ENCODE measurements around the gene MRPL34. TPM values are rescaled to one million over a fixed set of nuclear protein-coding genes. Genes with fewer than 3 reads are reported as not detected.

Gene MRPL34
- total RNA-seq (100 to 1,000 TPM; 131 to 180 (median 164) TPM), polyA plus RNA-seq (321 TPM)
- long read RNA-seq, donor 1, transcript MRPL34-201 (2 exons, 968 nt) = major isoform, 123 of 131 reads
- long read RNA-seq, donor 1, partial matches to known transcripts = 6 of 131 reads
- long read RNA-seq, donor 1, other reads (novel, unspliced or antisense) = 1 of 131 reads
- long read RNA-seq, donor 2, transcript MRPL34-201 (2 exons, 968 nt) = major isoform, 79 of 83 reads
- long read RNA-seq, donor 2, partial matches to known transcripts = 2 of 83 reads
- long read RNA-seq, donor 2, other reads (novel, unspliced or antisense) = 1 of 83 reads
- long read RNA-seq, donor 3, transcript MRPL34-201 (2 exons, 968 nt) = major isoform, 40 of 47 reads
- long read RNA-seq, donor 3, partial matches to known transcripts = 0 of 47 reads
- long read RNA-seq, donor 3, other reads (novel, unspliced or antisense) = 6 of 47 reads
- long read RNA-seq, donor 4, transcript MRPL34-201 (2 exons, 968 nt) = major isoform, 57 of 61 reads
- long read RNA-seq, donor 4, partial matches to known transcripts = 0 of 61 reads
- long read RNA-seq, donor 4, other reads (novel, unspliced or antisense) = 4 of 61 reads

DNA sequence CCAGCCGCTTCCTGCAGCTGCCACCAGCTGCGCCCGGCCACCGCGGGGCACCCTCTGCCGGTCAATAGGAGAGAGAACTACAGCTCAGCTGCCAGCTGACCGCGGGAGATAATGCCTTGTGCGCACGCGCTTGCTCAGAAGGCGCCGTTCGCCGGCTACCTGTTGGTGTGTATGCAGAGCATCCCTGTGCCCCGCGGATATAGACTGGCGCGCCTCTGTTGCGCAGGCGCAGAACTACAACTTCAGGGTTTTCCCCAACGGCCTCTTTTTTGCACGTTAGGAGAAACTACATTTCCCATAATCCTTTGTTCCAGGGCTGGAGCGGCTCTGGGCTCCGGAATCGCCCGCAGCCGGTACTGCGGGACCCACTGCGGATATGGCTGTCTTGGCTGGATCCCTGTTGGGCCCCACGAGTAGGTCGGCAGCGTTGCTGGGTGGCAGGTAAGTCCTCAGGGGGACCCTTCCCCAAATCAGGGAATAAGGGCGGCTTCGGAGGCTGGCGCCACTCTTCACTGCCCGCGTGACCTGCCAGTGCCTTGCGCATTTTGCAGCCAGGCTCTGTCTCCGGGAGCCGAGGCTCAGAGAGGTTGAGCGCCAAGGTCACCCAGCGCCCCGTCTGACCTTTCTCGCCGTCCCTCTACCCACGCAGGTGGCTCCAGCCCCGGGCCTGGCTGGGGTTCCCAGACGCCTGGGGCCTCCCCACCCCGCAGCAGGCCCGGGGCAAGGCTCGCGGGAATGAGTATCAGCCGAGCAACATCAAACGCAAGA is at the start of gene MRPL34:
Gene MRPL34, plus strand, starts transcription at position 356 of the 768 bp plus-strand sequence. Its CDS starts 21 bp downstream, at position 377.
- H3K9me3 ChIP-seq (ENCODE audit: control insufficient read depth, low read length) = no peaks in the 10 kb centered on the region
- DNase-seq (peak; percentile 94 to 98 (median 97)), ATAC-seq (peak; percentile 71)
- no peaks in the 10 kb centered on the region for H3K4me1 ChIP-seq (ENCODE audit: control insufficient read depth, insufficient read depth, low read length)
- WGBS = under 1% methylated on average over 55 of the region's 55 CpGs
- peak within 1 kb of the TSS; percentile 86 for H3K27ac ChIP-seq (ENCODE audit: low read length)
- peak within 1 kb of the TSS; percentile 44 for H3K4me3 ChIP-seq (ENCODE audit: low read length)
- intact Hi-C loops (cut with DNase I) = no loop called here
- no peaks in the 10 kb centered on the region for H3K27me3 ChIP-seq (ENCODE audit: control insufficient read depth, insufficient read depth)

DNA sequence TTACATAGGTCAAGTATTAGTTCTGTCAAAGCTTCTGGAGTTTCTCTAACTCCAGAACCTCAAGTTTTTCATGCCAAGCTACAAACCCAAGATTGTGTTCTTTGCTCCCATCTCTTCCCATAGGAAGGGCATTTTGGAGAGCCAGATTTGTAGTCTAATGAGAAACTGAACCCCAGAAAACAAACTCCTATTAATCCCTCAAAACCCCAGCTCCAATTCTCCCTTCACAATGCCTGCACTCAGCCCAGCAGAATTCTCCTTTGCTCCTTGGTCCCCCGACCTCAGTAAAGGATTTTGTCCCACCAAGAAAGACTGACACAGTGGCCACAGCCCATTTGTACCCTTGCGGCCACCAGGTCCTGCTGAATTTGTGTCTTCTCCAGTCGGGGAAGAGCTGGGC is 49.5 kb upstream of the MRPL34 start:
- Histone ChIP-seq H3K27me3 (ENCODE audit: control insufficient read depth, insufficient read depth) (no peaks in the 10 kb centered on the region), H3K4me3 (ENCODE audit: low read length) (no peak overlapping the region), H3K9me3 (ENCODE audit: control insufficient read depth, low read length) (no peaks in the 10 kb centered on the region), H3K4me1 (ENCODE audit: control insufficient read depth, insufficient read depth, low read length) (no peaks in the 10 kb centered on the region), H3K27ac (ENCODE audit: low read length) (no peak overlapping the region)
- DNase-seq (no peak), ATAC-seq (no peak)
- WGBS = 85% methylated on average over 3 of the region's 3 CpGs
- intact Hi-C loops (cut with DNase I) = no loop called here

DNA sequence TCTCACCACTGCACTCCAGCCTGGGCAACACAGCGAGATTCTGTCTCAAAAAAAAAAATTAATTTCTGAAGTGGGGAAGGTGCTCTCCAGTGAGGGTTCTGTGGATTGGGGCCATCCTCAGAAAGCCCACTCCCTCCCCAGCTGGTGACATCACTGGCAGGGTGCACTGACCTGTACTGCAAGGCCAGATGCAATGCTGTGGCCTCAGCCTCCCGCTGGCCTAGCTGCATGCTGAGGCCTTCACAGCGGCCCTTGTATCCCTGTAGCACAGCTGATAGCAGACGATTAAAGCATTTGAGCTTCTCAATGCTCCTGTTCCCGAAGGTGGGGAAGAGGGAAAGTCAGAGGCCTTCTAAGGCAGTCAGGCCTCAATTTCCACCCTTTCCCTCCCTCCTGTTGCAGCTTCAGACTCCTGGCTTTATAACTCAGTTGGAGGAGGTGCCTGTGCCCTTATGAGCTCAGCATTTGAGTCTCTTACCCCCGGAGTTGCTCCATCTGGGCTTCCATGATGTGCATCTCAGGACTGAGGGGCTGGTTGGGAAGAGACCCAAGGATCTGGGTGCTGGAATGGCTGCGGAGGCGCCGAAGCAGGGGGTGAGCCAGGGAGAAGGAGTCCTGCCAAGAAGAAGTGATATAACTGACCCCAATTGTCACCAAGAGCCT is 46.4 kb upstream of the MRPL34 start:
- H3K4me3 ChIP-seq (ENCODE audit: low read length) = no peak overlapping the region
- WGBS = 91% methylated on average over 9 of the region's 9 CpGs
- peak in 1 of 3 donors; percentile 16 for DNase-seq
- intact Hi-C loops (cut with DNase I) = no loop called here
- ATAC-seq = no peak
- H3K4me1 ChIP-seq (ENCODE audit: control insufficient read depth, insufficient read depth, low read length) = no peaks in the 10 kb centered on the region
- H3K27ac ChIP-seq (ENCODE audit: low read length) = no peak overlapping the region
- no peaks in the 10 kb centered on the region for H3K9me3 ChIP-seq (ENCODE audit: control insufficient read depth, low read length)
- H3K27me3 ChIP-seq (ENCODE audit: control insufficient read depth, insufficient read depth) = no peaks in the 10 kb centered on the region

DNA sequence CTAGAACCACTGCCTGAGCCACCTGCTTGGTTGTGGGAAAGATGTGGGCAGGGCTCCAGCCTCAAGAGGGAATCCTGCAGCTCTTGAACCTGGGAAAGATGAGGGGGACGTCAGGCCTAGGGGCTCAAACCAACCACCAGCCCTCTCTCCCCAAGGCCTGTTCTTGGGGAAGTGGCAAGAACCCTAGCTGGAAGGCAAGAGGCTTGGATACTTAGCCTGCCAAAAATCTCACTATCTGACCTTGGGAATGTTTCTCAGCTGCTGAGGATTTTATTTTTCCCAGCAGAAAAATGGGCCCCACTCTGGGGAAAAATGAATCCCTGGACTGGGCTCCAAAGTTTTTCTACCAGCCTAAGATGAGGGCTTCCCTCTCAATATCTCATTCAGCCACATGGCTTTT is 45.7 kb upstream of the MRPL34 start:
- DNase-seq (peak in 1 of 3 donors; percentile 10), ATAC-seq (no peak)
- no peaks in the 10 kb centered on the region for H3K27me3 ChIP-seq (ENCODE audit: control insufficient read depth, insufficient read depth)
- 53% methylated on average over 1 of the region's 1 CpG for WGBS
- no peaks in the 10 kb centered on the region for H3K4me1 ChIP-seq (ENCODE audit: control insufficient read depth, insufficient read depth, low read length)
- intact Hi-C loops (cut with DNase I) = no loop called here
- no peaks in the 10 kb centered on the region for H3K9me3 ChIP-seq (ENCODE audit: control insufficient read depth, low read length)
- H3K27ac ChIP-seq (ENCODE audit: low read length) = no peak overlapping the region
- no peak overlapping the region for H3K4me3 ChIP-seq (ENCODE audit: low read length)

DNA sequence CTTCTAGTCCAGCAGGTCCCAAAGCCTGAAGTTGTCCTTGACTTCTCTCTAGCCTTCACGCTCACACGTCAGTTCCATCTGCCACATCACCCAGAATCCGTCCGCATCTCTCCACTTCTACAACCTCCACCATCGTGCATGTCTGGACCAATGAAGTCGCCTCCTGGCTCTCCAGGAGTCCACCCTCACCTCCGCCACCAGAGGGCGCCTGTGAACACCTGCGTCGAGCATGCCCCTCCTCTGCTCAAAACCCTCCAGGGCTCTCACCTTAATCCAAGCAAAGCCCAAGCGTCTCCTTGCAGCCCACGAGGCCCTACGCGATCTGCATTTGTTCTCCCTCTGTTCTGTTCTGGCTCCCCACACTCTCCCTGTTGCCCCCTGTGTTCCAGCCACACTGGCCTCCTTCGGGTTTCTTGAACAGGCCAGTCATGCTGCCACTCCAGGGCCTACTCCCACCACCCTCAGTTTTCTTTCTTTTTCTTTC is 44.8 kb upstream of the MRPL34 start:
- no peaks in the 10 kb centered on the region for H3K4me1 ChIP-seq (ENCODE audit: control insufficient read depth, insufficient read depth, low read length)
- no peaks in the 10 kb centered on the region for H3K27me3 ChIP-seq (ENCODE audit: control insufficient read depth, insufficient read depth)
- 25% methylated on average over 15 of the region's 15 CpGs for WGBS
- no peak overlapping the region for H3K4me3 ChIP-seq (ENCODE audit: low read length)
- DNase-seq = peak; percentile 80 to 91 (median 89)
- no peaks in the 10 kb centered on the region for H3K9me3 ChIP-seq (ENCODE audit: control insufficient read depth, low read length)
- intact Hi-C loops (cut with DNase I) = no loop called here
- ATAC-seq = peak; percentile 74 to 81
- no peak overlapping the region for H3K27ac ChIP-seq (ENCODE audit: low read length)

DNA sequence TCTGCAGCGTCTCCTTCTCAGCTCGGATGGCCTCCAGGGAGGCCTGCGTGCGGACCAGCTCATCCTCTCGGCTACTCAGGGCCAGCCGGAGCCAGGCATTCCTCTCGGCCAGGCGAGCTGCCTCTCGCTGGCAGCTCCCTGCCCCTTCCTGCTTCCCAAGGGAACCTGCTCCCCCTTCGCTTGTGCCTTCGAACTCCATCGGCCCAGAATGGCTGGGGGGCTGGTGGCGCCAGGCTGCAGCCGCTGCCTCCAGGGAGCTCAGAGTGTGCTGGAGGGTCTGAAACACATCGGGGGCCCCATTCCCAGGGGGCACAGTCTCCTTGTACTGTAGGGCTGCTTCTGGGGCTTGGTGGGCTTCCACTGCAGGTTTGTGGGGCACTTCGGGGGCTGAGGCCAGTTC is 43.1 kb upstream of the MRPL34 start:
- no peak for ATAC-seq
- DNase-seq = peak in 1 of 3 donors; percentile 45
- no peaks in the 10 kb centered on the region for H3K27me3 ChIP-seq (ENCODE audit: control insufficient read depth, insufficient read depth)
- peak overlapping the region; percentile 22 for H3K4me3 ChIP-seq (ENCODE audit: low read length)
- H3K4me1 ChIP-seq (ENCODE audit: control insufficient read depth, insufficient read depth, low read length) = no peaks in the 10 kb centered on the region
- intact Hi-C loops (cut with DNase I) = no loop called here
- no peak overlapping the region for H3K27ac ChIP-seq (ENCODE audit: low read length)
- WGBS = 49% methylated on average over 16 of the region's 16 CpGs
- no peaks in the 10 kb centered on the region for H3K9me3 ChIP-seq (ENCODE audit: control insufficient read depth, low read length)

DNA sequence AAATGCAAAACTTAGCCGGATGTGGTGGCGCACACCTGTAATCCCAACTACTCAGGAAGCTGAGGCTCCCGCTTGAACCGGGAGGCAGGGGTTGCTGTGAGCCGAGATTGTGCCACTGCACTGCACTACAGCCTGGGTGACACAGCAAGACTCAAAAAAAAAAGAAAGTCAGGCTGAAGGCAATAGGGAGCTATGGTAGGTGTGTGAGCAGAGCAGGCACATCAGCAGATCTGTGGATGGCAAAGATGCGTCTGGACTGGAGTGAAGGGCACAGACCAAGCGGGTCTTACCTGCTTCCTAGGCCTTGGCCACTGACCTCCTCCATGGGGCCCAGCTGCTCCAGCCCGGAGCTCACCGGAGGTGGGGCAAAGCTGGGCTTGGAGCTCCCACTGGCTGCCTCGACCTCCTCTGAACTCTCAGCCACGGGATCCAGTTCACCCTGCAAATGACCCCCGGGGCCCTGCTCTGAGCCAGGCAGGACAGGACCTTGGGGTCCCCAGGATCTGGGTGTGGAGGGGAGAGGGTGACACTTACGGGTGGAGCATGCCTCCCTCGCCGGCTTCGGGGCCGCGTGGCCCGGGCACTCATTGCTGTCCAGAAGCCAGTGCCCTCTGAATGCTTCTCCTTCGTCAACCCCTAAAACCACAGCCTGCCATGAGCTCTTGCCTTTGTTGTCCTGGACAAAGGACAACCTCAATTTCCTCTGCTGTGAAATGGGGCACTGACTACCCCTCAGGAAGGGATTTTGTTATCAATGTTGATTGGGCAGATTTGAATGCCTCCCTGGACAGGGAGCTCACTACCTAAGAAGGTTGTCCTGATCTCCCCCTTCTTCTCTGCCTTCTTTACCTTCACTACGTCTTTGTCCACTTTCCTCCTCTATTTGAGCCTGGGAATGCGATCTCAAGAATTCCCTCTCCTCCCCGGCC is 41.7 kb upstream of the MRPL34 start:
- 65% methylated on average over 23 of the region's 23 CpGs for WGBS

DNA sequence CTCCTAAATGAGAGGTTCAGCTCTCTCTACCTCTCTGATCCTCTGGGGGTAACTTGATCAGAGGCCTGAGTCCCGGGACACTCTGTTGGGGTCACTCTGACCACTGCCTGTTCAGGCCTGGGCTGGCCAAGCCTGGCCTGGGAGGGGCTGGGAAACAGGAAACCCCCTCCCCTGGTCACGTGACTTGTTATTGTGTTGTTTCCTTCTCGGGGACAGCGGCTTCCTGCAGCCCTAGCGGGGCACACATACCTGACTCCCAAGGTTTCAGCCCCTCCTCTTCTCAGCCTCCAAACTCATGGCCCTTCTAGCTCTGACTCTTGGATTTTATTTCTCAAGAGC is 41.1 kb upstream of the MRPL34 start, which contains the start of gene USHBP1:
Gene USHBP1, minus strand, starts transcription at position 105 of the 339 bp plus-strand sequence. CDS start 446 bp downstream, outside the sequence.
- ATAC-seq = peak; percentile 10 to 48

More for the DNA sequence above, 41.7 kb upstream of the MRPL34 start:
- Histone ChIP-seq H3K4me1 (ENCODE audit: control insufficient read depth, insufficient read depth, low read length) (peaks cover 4% of the 10 kb centered on the region), H3K27ac (ENCODE audit: low read length) (peak overlapping the region; percentile 86), H3K4me3 (ENCODE audit: low read length) (peak overlapping the region; percentile 53), H3K9me3 (ENCODE audit: control insufficient read depth, low read length) (no peaks in the 10 kb centered on the region), H3K27me3 (ENCODE audit: control insufficient read depth, insufficient read depth) (no peaks in the 10 kb centered on the region)
- no peak for ATAC-seq
- peak in 1 of 3 donors; percentile 46 for DNase-seq
- intact Hi-C loops (cut with DNase I) = no loop called here

DNA sequence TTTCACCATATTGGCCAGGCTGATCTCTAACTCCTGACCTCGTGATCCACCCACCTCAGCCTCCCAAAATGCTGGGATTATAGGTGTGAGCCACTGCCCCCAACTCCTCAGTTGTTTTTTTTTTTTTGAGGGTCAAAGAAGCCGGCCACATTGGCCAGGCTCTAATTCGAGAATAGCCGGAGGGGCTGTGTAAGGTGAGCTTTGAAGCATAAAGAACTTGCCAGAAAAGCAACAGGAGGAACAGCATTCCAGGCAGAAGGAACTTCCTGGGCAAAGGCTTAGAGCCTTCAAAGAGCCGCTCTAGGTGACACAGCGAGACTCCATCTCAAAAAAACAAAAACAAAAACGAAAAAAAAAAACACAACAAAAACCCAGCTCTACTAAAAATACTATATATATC is 39.6 kb upstream of the MRPL34 start:
- ATAC-seq = no peak
- intact Hi-C loops (cut with DNase I) = no loop called here

More for the DNA sequence above, 41.1 kb upstream of the MRPL34 start, which contains the start of gene USHBP1:
- Histone ChIP-seq H3K27ac (ENCODE audit: low read length) (peak within 1 kb of the TSS; percentile 86), H3K4me1 (ENCODE audit: control insufficient read depth, insufficient read depth, low read length) (peaks cover 4% of the 10 kb centered on the region), H3K4me3 (ENCODE audit: low read length) (peak within 1 kb of the TSS; percentile 53), H3K27me3 (ENCODE audit: control insufficient read depth, insufficient read depth) (no peaks in the 10 kb centered on the region), H3K9me3 (ENCODE audit: control insufficient read depth, low read length) (no peaks in the 10 kb centered on the region)
- intact Hi-C loops (cut with DNase I) = no loop called here
- 29% methylated on average over 5 of the region's 5 CpGs for WGBS
- DNase-seq = peak; percentile 64 to 81 (median 78)

DNA sequence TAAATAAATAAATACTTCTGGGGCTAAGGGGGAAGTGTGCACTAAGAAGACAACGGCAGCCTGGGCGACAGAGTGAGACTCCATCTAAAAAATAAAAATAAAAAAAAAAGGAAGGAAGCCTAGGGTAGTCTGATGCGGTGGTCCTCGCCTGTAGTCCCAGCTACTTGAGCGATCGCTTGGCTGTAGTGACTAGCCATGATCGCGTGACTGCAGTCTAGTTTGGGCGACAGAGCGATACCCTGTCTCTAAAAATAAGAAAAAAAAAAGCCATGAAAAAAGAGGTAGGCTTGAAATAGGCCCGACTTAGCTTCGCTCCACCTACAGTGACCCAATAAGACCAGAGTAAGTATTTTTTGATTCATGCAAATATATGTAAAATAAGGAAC is 39.1 kb upstream of the MRPL34 start:
- 72% methylated on average over 12 of the region's 12 CpGs for WGBS
- Histone ChIP-seq H3K4me3 (ENCODE audit: low read length) (no peak overlapping the region), H3K27ac (ENCODE audit: low read length) (no peak overlapping the region), H3K27me3 (ENCODE audit: control insufficient read depth, insufficient read depth) (no peaks in the 10 kb centered on the region), H3K9me3 (ENCODE audit: control insufficient read depth, low read length) (no peaks in the 10 kb centered on the region), H3K4me1 (ENCODE audit: control insufficient read depth, insufficient read depth, low read length) (peaks cover 4% of the 10 kb centered on the region)
- intact Hi-C loops (cut with DNase I) = no loop called here
- DNase-seq (no peak), ATAC-seq (no peak)

More for the DNA sequence above, 39.6 kb upstream of the MRPL34 start:
- no peak overlapping the region for H3K4me3 ChIP-seq (ENCODE audit: low read length)
- WGBS = 93% methylated on average over 7 of the region's 7 CpGs
- no peak for DNase-seq
- no peaks in the 10 kb centered on the region for H3K27me3 ChIP-seq (ENCODE audit: control insufficient read depth, insufficient read depth)
- peaks cover 4% of the 10 kb centered on the region for H3K4me1 ChIP-seq (ENCODE audit: control insufficient read depth, insufficient read depth, low read length)
- no peak overlapping the region for H3K27ac ChIP-seq (ENCODE audit: low read length)
- H3K9me3 ChIP-seq (ENCODE audit: control insufficient read depth, low read length) = no peaks in the 10 kb centered on the region

Data from right cardiac atrium (tissue), 5 donors.